Neural crest cell (in vitro differentiated cells): Measurements from ENCODE around the gene OTUD3. TPM values are rescaled to one million over a fixed set of nuclear protein-coding genes. Genes with fewer than 3 reads are reported as not detected.
"Not testable (repeated sequence)": the region's sequence is repeated elsewhere in the genome, so short reads cannot be mapped to it uniquely, and the experiment has no call there.

Source experiments
- DNase-seq: peaks from one replicate; pipeline ENCODE4 v3.0.0; 2021; ENCODE audit warnings: low read depth, mixed read lengths, low spot score
- H3K27ac Mint-ChIP-seq: one replicate; pipeline ENCODE4 v1.8.0; 2021; ENCODE audit warnings: mild to moderate bottlenecking, mixed read lengths; ENCODE audit not compliant: unreplicated experiment
- H3K27me3 Mint-ChIP-seq: 2 replicates; pipeline ENCODE4 v1.8.0; 2021; ENCODE audit warnings: low read depth, mild to moderate bottlenecking, mixed read lengths
- H3K36me3 Mint-ChIP-seq: 2 replicates; pipeline ENCODE4 v1.8.0; 2021; ENCODE audit warnings: low read depth, mild to moderate bottlenecking, mixed read lengths
- H3K4me1 Mint-ChIP-seq: 2 replicates; pipeline ENCODE4 v1.8.0; 2021; ENCODE audit warnings: mixed read lengths
- H3K4me3 Mint-ChIP-seq: one replicate; pipeline ENCODE4 v1.8.0; 2021; ENCODE audit warnings: mild to moderate bottlenecking, mixed read lengths
- H3K9me3 Mint-ChIP-seq: 2 replicates; pipeline ENCODE4 v1.8.0; 2021; ENCODE audit warnings: mixed read lengths
- total RNA-seq: library from RNA; stranded (reverse); gene quantifications from 2 replicates; pipeline ENCODE4 v1.2.1, GENCODE V29; 2021
- TF ChIP-seq, protein P1 (sequence below): fragments of 200-600 bp; sonication (generic); conservative IDR thresholded peaks from 2 replicates; pipeline ENCODE4 v1.5.0; 2021; ENCODE audit warnings: antibody characterized with exemption, mild to moderate bottlenecking

Gene OTUD3
- total RNA-seq, 1 donor from 2014 or later: 23.3 TPM

GRCh38 chr1:19923953-19924346 lies 41.8 kb downstream of the OTUD3 start:
- TF ChIP-seq, protein P1, sequence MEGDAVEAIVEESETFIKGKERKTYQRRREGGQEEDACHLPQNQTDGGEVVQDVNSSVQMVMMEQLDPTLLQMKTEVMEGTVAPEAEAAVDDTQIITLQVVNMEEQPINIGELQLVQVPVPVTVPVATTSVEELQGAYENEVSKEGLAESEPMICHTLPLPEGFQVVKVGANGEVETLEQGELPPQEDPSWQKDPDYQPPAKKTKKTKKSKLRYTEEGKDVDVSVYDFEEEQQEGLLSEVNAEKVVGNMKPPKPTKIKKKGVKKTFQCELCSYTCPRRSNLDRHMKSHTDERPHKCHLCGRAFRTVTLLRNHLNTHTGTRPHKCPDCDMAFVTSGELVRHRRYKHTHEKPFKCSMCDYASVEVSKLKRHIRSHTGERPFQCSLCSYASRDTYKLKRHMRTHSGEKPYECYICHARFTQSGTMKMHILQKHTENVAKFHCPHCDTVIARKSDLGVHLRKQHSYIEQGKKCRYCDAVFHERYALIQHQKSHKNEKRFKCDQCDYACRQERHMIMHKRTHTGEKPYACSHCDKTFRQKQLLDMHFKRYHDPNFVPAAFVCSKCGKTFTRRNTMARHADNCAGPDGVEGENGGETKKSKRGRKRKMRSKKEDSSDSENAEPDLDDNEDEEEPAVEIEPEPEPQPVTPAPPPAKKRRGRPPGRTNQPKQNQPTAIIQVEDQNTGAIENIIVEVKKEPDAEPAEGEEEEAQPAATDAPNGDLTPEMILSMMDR: no peak
- no peaks in the 10 kb centered on the region for H3K9me3 Mint-ChIP-seq
- H3K27ac Mint-ChIP-seq: no peak overlapping the region

DNA sequence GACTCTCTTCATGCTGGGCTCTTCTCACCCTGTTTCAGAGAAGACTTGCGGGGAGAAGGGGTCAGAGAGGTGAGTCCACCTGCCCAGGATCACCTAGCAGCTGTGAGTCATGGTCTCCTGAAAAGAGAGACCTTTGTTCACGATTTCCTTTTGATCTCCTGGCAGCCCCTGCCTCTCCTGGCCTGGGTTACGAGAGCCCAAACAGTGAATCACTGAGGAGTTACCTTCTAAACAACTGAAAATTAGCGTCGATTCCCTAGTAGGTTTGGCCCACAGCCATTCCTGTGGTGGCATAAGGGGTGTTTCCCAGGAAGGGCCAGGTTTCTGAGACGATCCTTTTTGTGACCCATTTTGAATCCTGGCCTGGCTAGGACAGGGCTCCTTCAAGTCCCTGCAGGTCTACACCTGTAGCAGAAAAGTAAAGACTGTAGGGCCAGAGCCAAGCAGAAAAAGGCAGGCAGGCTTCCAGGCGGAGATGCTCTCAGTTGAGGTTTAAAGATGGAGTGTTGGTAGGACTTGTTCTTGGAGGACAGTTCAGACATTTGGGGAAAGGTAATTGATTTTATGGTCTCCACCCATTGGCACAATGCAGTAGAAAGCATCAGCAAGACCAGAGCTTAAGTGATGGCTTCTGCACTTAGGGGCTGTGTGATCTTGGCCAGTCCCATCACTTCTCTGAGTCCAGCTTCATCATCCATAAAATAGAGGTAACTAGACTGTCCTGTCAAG lies 43.3 kb downstream of the OTUD3 start:
- Mint-ChIP-seq H3K36me3 (no peaks in the 10 kb centered on the region), H3K4me3 (no peak overlapping the region), H3K4me1 (no peaks in the 10 kb centered on the region), H3K27ac (no peak overlapping the region), H3K9me3 (peaks cover 3% of the 10 kb centered on the region), H3K27me3 (no peaks in the 10 kb centered on the region)
- TF ChIP-seq, protein P1: no peak
- DNase-seq: no peak

More at GRCh38 chr1:19923953-19924346, 41.8 kb downstream of the OTUD3 start:
- Mint-ChIP-seq H3K36me3 (no peaks in the 10 kb centered on the region), H3K27me3 (no peaks in the 10 kb centered on the region), H3K4me3 (no peak overlapping the region), H3K4me1 (no peaks in the 10 kb centered on the region)
- no peak for DNase-seq

GRCh38 chr1:19926296-19927129 lies 44.3 kb downstream of the OTUD3 start:
- Mint-ChIP-seq H3K9me3 (peaks cover 3% of the 10 kb centered on the region), H3K27ac (no peak overlapping the region), H3K27me3 (no peaks in the 10 kb centered on the region), H3K4me3 (no peak overlapping the region), H3K4me1 (no peaks in the 10 kb centered on the region), H3K36me3 (no peaks in the 10 kb centered on the region)
- no peak for DNase-seq
- TF ChIP-seq, protein P1: no peak

- not testable (repeated sequence) for H3K27ac Mint-ChIP-seq, H3K36me3 Mint-ChIP-seq
Measured at GRCh38 chr1:19927130-19927421, 44.9 kb downstream of the OTUD3 start.

GRCh38 chr1:19932866-19933265 lies 50.7 kb downstream of the OTUD3 start:
- H3K4me3 Mint-ChIP-seq: no peak overlapping the region
- H3K9me3 Mint-ChIP-seq: peaks cover 10% of the 10 kb centered on the region
- H3K36me3 Mint-ChIP-seq: peaks cover 7% of the 10 kb centered on the region
- no peak overlapping the region for H3K27ac Mint-ChIP-seq
- no peaks in the 10 kb centered on the region for H3K27me3 Mint-ChIP-seq
- no peak for DNase-seq
- peaks cover 3% of the 10 kb centered on the region for H3K4me1 Mint-ChIP-seq
- TF ChIP-seq, protein P1: no peak

More at GRCh38 chr1:19927130-19927421, 44.9 kb downstream of the OTUD3 start:
- not testable (repeated sequence) for H3K4me3 Mint-ChIP-seq, DNase-seq, H3K27me3 Mint-ChIP-seq, H3K4me1 Mint-ChIP-seq, H3K9me3 Mint-ChIP-seq

GRCh38 chr1:19934336-19934735 lies 52.1 kb downstream of the OTUD3 start:
- Mint-ChIP-seq H3K27me3 (no peaks in the 10 kb centered on the region), H3K27ac (no peak overlapping the region), H3K4me1 (peaks cover 3% of the 10 kb centered on the region), H3K36me3 (peaks cover 7% of the 10 kb centered on the region), H3K4me3 (no peak overlapping the region), H3K9me3 (peaks cover 10% of the 10 kb centered on the region)
- DNase-seq: no peak
- TF ChIP-seq, protein P1: no peak
